ENCODE results near the gene YBEY. TPM values are rescaled to one million over a fixed set of nuclear protein-coding genes. Genes with fewer than 3 reads are reported as not detected.

YBEY gene
- total RNA-seq, 3 donors from 2014 or later = 15.4 to 22.8 (median 17.3) TPM

Other genes with a start within 250 kb of the YBEY start
- 1,000 to 10,000 TPM in 1 of 3 donors, 100 to 1,000 TPM in 2; 177 to 1,266 (median 418) TPM for gene COL6A2, start 188.2 kb upstream of the YBEY start, total RNA-seq
- under 1 TPM in 1 of 3 donors, not detected in 2; 0.59 TPM for gene FTCD, start 130.8 kb upstream of the YBEY start, total RNA-seq
- gene SPATC1L, start 101.9 kb upstream of the YBEY start, total RNA-seq = 1 to 10 TPM; 1.6 to 7.0 (median 6.2) TPM
- gene LSS, start 57.6 kb upstream of the YBEY start, total RNA-seq = 100 to 1,000 TPM in 1 of 3 donors, 10 to 100 TPM in 2; 41.4 to 144 (median 56.4) TPM
- 10 to 100 TPM; 91.5 to 100.0 (median 99.2) TPM for gene MCM3AP, start 731 bp upstream of the YBEY start, total RNA-seq
- gene C21orf58, start 37.5 kb downstream of the YBEY start, total RNA-seq = 1 to 10 TPM in 2 of 3 donors, under 1 TPM in 1; 0.96 to 2.9 (median 2.6) TPM
- gene PCNT, start 37.8 kb downstream of the YBEY start, total RNA-seq = 10 to 100 TPM; 25.2 to 31.0 (median 28.5) TPM
- 10 to 100 TPM; 32.6 to 43.9 (median 42.0) TPM for gene DIP2A, start 172.5 kb downstream of the YBEY start, total RNA-seq

All from breast epithelium (tissue), 3 donors.